NCI-H2196 (cell line): ENCODE results near the gene BLOC1S3.

Experiments used
- DNase-seq: peaks from one replicate; lab custom pipeline; 2025; ENCODE audit not compliant: unreplicated experiment; lab: John Stamatoyannopoulos, UW

Gene BLOC1S3, protein sequence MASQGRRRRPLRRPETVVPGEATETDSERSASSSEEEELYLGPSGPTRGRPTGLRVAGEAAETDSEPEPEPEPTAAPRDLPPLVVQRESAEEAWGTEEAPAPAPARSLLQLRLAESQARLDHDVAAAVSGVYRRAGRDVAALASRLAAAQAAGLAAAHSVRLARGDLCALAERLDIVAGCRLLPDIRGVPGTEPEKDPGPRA

DNA sequence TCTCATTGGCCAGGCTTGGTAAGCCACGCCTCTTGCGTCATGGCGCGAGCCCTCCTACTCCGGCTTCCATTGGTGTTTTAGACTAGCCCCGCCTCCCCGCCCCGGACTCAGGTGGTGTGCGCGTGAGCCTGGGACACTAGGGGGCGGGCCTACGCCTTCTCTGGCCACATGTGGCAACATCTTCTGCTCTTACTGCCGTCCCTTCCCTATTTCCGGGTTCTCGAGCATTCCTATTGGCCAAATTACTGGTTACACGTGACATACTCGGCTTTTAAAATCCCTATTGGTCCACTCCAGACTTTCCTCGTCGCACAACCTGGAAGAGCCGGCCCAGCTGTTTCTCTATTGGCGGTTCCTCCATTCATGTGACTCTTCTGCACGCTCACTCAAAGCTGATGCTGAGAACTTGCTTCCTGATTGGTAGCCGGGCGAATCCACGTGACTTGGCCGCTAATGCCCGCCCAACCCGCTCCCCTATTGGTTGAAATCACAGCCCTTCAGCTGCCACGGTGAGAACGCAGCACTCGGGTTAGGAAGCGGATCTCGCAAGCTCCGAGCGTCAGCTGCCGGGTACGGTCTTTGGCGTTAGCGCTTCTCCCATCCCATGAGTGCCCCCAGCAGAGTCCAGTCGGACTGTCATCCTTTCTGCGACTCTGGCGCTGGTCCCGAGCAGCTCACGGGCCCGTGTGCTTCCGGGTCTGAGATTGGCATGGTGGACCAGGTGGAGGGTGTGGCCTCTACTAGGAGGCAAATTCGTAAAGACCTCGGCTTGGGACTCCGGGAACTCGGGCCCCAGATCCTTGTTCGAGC is at the start of gene BLOC1S3:
BLOC1S3 (plus strand) TSS at position 523 of the 810 bp plus-strand sequence. CDS start 513 bp downstream, outside the sequence.
- DNase-seq = peak; percentile 100

DNA sequence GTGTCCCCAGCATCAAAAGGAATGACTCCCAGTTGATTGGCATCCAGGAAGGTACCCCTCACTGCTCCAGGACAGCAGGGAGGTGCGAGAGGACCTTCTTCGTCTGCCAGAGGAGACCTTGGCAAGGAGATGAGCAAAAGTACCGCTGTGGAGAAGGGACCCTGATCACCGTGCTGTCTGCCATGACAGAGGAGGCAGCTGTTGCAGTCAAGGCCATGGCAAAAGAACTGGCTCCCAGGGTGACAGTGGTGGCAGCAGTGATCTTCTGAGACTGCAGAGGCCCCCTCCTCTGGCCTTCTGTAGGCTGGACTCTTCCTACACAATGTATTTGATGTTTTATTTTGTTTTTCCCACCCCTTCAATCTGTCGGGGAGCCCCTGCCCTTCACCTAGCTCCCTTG is 49.8 kb upstream of the BLOC1S3 start:
- no peak for DNase-seq

DNA sequence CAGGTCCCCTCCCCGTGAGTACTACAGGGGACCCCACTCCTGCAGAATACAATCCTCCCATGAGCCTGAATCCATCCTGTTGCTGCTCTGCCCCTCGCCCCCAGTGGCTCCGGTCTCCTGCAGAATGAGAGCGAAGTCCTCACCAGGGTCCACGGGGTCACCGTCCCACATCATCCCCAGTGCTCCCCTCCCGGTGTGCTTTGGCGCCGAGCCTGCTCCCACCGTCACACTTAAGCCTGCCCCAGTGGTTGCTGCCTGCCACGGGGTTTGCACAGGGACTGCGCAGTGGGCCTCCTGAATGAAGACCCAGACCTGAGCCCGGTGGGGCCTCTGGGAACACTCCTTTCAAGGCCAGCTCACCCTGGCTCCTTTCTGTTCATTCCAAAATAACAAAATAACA is 48.3 kb upstream of the BLOC1S3 start:
- no peak for DNase-seq

DNA sequence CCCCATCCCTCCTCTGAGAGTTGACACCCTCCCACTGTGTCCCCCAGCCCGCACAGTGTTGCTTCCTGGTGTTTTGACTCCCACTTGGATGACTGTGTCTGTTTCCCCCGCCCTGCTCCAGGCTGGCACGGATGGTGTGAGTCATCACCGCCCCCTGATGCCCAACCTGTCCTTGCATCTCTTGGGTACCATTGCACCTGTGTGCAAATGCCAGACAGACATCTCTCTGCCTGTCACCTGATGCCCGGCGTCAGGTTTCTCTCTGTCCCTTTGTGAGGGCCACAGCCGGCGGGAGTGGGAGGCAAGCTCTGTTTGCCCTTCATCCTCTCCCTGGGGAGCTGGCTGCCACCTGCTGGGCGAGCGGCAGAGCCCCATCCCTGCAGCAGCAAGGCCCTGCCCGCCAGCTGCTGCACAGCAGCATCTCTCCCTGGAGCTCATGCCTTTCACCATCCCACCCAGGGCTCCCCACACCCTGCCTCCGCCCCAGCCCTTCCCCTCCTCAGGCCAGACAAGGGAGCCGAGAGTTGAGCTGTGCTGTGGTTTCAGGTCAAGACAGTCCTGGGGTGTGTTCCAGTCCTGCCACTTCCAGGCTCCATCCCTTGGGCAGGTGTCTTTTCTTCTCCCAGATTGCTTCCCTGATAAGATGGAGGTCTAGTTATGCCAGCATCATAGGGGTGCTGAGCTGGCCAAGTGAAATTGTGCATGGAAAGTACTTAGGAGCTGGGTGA is 47.5 kb upstream of the BLOC1S3 start:
- peak; percentile 93 for DNase-seq

DNA sequence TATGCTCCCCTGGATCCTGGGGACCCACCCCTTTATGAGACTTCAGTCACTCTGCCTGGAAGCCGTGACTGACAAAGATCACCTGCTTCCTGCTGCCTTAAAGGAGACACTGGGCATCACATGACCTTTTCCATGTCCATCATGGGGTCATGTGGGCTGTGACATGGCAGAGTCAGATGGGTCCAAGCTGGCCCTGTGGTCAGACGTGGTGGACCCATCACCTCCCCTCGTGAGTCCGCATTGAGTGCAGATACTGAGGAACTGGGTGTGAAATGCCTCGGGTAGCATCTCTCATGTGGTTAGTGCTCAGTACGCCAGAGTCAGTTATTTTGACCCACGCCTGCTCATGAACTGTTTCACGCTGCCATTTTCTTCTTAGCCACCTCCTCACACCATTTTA is 44.9 kb upstream of the BLOC1S3 start:
- DNase-seq = no peak

DNA sequence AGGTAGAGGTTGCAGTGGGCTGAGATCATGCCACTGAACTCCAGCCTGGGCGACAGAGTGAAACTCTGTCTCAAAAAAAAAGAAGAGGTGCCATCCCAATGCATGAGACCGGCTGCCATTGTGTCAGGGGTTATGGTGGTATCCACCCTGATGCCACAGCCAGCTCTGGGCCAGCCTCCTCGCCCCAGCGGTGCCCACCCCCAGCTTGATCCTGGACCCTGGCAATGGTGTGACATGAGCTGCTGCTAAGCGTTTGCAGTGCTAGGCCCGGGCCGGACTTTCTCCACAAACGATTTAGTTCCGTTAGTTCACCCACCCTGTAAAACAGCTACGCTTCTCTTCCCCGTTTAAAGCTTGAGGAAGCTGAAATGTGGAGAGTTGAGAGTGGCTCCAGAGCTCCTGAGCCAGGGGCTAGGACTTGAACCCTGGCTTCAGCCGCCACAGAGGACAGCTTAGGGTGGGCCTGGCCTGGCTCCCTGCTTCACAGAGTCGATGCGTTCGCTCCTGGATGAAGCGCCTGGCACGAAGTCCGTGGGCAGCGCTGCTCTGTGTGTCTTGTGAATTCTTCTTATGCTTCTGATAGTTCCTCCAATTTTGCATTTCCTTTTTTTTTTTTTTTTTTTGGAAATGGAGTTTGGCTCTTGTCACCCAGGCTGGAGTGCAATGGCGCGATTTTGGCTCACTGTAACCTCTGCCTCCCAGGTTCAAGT is 43.3 kb upstream of the BLOC1S3 start:
- no peak for DNase-seq

DNA sequence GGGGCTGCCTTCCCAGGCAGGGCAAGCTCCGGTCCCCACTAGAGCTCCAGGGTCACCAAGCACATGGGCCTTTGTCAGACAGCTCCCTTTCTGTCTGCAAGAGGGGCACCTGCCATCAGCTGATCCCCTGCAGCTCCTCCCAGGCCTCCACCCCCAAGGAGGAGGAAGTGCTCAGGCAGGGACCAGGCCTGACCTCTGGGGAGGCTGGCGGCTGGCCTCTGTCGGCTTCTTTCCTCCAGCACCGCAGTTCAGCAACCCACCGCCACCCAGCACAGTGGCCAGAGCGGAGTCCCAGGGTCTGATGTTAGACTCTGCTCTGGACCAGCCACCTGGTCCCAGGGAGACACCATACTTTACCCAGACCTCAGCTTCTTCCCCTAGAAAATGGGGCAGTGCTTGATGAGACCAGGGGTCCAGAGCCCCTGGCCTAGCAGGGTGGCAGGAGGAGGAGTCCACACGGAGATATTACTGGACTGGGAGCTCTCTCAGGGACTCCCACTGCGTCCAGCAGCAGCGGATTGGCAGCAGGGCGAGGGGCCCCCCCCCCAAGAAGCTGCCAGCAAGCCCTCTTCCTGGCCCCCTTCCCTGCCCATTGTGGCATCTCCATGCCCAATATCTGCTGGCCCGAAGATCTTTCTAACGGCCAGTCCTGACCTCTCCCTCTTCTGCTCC is 41.9 kb upstream of the BLOC1S3 start:
- no peak for DNase-seq

DNA sequence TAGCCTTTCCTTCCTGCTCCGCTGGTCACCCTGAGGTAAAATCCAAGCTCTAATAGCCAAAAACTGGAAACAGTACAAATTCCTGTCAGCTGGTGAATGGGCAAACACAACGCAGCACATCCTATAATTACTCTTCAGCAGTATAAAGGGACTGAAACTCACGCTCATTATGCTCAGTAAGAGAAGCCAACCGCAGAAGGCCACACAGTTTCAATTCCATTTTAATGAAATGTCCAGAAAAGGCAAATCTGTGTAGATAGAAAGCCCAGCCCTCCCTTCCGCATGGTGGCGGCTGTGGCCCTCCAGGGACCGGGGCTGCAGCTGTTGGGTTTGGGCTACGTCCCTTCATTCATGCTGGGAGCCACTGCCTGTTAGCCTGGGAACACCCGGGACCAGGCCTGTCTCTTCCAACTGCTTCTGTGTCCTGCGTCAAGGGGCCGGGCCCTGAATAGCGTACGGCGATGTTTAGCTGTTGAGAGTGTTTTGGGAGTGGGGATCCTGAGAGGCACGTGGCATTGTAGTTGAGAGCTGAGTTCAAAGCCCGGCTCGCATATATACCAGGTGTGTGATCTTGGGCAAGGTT is 41.3 kb upstream of the BLOC1S3 start:
- no peak for DNase-seq

DNA sequence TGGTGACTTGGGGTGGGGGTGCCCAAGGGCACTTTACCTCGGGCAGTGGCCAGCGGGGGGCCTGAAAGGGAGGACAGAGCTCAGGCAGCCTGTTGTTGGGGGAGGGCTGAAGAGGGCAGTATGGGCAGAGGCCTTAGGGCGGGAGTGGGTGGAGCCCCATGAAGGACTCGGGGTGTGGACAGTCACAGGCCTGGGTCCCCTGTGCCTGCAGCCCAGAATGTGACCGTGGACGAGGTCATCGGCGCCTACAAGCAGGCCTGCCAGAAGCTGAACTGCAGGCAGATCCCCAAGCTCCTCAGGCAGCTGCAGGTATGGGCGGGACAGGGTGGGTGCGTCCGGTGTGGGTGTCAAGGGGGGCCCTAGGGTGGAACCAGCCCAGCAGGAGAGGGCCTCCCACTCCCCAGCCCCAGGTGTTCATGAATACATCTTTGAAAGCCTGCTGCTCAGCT is 40.3 kb upstream of the BLOC1S3 start:
- no peak for DNase-seq

DNA sequence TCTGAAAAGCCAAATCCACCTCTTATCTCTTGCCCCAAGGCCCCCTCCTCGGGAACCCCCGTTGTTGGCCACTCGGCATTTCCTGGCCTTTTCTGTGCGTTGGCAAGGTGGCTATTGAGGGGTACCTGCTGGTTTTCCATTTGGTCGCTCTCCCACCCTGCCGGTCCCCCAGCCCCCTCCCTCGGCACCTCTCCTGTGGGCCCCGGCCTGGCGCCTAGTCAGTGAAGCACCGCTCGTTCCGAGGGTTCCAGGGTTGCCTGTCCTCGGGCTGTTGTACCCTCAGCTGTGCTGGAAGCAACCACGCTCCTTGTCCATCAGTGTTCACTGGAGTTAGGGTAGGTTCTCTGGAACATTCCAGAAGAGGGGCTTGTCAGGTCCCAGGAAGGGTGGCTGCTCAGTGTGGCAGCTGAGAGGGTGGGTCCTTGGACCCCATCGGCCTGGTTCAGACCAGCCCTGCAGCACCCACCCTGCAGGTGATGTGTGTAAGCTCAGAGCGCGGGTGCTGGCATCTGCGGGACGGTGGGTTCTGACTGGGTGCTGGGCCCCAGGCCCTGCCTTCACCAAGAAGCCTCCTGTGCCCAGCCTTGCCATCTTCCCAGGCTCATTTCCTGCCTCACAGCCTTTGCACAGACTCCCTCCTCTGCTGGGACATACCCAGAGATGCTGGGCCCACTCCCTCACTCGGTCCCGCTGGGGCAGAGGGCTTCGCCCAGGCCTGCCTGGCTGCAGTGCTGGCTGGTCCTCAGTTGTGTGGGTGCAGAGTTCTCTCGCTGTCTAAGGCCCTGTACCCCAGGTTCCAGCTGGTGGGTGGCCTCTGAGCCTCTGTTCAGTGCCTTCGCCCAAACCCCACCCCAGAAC is 39.1 kb upstream of the BLOC1S3 start:
- DNase-seq = no peak

DNA sequence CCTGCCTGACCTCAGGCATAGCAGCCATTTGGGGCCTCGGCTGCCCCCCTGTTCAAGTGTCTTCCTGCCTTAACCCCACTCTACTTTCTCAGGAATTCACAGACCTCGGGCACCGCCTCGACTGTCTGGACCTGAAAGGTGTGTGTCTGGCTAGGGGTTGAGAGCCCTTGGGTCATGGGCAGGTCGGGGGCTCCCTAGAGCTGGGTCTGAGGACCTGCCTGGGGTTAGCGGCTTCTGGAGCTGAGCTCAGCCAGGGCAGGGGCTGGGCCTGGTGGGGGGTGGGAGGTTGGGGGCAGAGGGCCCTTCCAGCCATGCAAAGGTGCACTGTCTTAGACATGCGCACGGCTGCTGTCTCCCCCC is 38.5 kb upstream of the BLOC1S3 start:
- no peak for DNase-seq

DNA sequence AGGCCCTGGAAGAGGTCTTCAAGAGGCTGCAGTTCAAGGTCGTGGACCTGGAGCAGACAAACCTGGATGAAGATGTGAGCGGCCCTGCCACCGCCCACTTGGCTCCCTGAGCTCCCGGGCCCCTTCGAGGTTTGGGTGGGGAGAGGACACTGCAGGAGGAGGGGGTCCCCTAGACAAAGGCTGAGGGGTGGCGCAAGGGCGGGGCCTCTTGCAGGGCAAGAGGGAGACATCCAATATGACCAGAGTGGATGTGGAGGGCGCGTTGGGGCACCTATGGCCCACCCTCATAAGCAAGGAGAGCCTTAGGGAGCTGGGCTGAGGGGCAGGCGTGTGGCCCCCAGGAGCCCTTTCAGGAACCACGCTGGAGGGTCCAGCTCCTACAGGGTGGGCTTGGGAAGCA is 38.1 kb upstream of the BLOC1S3 start:
- no peak for DNase-seq

DNA sequence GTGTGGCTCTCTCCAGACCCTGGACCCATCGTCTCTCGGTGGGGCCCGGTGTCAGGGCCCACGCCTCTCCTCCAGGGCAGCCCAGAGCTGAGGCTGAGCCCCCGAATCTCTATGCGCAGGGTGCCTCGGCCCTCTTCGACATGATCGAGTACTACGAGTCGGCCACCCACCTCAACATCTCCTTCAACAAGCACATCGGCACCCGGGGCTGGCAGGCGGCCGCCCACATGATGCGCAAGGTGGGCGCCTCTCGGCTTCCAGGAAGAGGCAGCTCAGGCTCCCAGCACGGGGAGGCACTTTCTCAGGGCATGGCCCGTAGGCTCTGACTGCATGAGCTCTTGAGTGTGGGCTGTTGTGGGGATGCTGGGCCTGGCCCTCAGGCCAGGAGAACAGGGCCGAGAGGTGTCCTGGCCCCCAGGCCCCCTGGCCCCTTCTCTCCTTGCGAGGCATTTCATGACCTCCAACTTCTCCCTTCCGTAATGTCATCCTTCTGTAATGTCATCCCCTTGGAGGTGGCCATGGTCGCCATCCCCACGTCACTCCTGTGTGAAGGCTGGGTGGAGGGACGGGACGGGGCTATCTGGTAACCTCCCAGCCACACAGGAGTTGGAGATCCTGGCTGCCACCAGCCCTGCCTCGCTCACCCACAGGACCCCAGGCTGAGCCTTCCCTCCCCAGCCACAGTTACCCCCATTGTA is 37.2 kb upstream of the BLOC1S3 start:
- no peak for DNase-seq

DNA sequence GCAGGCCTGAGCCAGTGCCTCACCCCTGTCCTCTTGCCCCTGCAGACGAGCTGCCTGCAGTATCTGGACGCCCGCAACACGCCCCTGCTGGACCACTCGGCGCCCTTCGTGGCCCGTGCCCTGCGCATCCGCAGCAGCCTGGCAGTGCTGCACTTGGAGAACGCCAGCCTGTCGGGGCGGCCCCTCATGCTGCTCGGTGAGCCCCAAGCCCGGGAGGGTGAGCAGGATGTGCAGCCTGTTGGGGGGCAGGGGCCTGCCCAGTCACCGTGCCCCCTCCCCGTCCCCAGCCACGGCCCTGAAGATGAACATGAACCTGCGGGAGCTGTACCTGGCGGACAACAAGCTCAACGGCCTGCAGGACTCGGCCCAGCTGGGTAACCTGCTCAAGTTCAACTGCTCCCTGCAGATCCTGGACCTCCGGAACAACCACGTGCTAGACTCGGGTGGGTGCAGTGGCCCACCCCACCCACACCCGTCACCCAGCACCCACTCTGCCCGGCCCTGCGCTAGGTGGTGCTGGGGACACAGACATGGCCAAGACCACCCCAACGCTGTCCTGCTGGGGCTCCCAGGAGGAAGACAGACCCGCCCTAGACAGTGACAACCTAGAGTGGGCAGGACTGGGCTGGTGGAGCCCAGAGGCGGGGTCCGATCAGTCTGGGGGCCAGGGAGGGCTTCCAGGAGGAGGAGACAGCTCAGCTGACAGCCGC is 36.4 kb upstream of the BLOC1S3 start:
- DNase-seq = no peak

DNA sequence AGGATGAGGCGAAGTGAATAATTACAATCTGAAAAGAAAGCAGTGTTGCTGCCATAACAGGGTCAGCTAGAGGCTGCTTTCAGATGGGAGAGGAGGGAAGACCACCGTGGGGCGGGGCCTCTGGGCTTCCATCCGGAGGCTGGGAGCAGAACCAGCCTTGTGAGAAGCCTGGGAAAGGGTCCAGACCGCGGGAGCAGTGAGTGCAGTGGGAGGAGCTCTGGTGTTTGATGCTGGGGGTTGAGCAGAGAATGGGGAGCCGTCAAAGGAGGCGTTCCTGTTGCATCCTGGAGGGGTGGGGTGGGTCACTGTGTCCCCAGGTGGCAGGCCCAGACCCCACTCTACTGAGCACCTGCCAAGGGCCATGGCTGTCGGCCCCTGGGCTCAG is 35.9 kb upstream of the BLOC1S3 start:
- no peak for DNase-seq

DNA sequence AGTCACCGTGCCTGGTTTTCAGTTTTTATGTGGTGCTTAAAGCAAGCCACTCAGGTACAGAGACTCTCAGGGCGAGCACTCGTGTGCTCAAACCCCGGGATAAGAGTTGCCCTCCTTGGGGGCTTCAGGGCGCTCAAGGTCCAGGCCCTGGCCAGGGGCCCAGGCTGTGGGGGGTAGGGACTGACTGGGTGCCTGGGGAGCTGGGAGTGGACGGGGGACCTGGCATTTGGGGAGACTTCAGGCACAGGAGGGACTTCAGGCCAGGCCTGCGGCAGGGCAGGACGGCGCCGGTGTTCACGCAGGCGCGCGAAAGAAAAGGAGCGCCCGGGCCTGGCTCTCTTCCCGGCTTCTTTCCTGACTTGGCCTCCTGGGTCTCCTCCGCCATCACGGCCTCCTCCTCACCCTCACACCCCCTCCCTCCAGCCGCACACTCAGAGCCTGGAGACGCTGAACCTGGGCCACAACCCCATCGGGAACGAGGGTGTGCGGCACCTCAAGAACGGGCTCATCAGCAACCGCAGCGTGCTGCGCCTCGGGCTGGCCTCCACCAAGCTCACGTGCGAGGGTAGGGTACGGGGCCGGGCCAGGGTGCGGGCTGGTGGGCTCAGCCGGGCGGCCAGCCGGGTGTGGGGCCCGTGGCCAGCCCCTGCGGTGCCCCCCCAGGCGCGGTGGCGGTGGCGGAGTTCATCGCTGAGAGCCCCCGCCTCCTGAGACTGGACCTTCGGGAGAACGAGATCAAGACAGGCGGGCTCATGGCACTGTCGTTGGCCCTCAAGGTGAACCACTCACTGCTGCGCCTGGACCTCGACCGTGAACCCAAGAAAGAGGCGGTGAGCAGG is 33.9 kb upstream of the BLOC1S3 start:
- no peak for DNase-seq
